ENCODE results near the gene CYBRD1.
A peak's percentile ranks its signal among the peaks of the same experiment; 100 is the strongest.

Gene CYBRD1

DNA sequence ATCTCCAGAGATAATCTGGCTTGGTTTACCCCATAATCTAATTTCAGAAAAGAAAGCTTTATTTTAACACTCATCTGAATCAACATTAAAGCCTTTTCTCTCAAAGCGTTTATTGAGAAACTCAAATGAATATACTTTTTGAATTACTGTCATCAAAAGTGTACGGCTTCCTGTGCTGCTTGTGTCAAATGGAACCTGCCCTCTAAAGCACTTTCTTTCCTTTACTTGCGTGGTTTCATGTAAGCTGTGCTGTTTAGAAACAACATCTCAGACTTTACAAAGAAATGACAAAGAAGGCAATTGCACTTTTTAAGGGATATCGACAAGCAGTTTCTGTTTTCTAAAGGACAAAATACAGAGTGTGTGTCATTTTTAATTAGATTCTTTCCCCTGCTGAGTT is 35.1 kb downstream of the CYBRD1 start:
- DNase-seq: no peak

DNA sequence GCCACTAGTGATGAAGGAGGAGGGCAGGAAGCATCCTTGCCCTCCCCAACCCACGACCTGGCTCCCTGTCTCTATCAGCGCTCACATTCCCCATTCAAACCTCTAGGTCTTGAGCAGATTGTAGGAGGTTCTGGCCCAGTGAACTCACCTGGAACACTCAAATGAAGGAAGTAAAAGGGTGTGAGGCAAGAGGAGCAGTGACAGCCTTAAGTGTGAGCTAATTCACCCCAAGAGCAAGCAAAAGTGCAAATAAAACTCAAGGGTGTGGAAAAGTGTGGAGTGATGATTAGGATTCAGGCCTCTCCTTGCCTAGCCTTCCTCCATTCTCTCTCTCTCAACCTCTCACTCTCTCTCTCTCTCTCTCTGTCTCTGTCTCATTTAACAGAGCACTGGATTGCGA is 41.0 kb downstream of the CYBRD1 start:
- no peak for DNase-seq

DNA sequence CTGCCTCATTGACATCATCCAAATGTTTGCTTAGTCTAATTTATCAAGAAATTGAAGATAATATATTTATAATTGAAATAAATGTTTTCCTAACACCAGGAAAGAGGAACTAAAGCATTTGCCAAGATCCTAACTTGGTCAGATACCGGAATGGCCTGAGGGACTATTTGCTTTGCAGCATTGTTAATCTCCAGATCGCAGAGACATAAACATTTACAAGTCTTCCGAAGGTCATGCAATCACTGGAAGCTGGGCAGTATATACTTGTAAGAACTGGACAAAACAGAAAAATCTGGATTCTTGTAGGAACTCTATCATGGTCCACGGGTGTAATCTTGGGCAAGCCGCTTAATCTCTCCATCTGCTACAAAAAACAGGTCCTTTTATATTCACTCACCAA is 42.2 kb downstream of the CYBRD1 start:
- no peak for DNase-seq

DNA sequence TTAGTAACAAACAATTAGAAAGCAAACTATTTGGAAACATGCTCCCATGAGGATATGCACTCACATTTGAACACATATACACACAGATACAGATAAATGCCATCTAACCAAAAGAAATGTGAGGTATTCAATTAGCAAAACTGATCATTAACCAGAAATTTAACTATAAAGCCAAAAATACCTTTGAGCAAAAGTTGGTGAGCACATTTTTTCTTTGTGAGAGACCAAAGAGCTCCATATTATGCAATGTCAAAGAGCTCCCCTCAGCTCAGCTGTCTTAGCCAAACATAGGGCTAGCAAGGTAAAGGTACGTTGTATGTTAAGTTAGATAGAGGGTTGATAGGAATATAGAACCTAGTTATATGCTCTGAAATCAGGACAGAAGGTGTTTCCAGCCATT is 43.8 kb downstream of the CYBRD1 start:
- DNase-seq: no peak

DNA sequence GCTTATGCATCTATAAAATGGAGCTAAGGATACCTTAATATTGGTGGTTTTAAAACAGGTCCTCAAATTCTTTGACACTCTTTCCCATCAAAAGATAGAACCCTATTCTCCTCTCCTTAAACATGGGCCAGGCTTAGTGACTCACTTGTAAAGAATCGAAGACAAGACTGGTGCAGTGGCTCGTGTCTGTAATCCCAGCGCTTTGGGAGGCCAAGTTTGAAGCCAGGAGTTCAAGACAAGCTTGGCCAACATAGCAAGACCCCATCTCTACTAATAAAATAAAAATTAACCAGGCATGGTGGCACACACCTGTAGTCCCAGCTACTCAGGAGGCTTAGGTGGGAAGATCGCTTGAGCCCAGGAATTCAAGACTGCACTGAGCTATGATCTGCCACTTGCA is 44.5 kb downstream of the CYBRD1 start:
- DNase-seq: no peak

DNA sequence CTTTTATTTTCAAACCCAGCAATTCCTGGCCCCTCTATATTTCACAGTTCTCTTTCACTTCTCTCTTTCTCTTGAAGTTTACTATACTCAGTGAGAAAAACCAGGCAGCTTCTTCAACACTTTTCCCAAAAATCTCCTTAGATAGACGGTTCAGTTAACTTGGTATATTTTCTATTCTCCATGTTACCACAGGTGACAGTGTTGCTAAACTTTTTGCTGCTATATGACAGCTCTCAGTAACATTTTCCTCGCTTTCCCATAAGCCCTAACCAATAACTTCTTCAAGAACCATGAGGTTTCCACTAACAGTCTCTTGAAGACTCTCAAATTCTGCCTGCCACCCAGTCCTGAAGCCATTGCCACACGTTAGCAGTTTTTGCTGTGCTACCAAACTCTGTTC is 45.8 kb downstream of the CYBRD1 start:
- DNase-seq: no peak

DNA sequence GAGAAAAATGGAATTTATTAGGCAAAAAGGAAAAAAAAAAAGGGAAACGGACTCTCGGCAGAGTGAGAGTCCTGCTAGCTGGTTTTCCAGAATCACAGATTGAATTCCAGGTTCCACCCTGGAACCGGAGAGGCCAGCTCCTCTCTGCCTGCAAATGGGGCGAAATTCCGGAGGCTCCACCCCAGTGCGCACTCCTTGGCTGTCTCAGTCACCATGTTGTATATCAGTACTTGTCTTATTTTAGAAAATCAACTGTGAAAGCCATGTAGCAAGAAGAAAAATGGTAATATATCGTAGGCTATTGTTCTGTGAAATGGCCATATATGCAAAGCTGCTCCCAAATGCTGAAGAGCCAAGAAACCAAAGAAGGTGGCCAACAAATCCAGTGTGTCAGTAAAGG is 49.4 kb downstream of the CYBRD1 start:
- DNase-seq: no peak

DNA sequence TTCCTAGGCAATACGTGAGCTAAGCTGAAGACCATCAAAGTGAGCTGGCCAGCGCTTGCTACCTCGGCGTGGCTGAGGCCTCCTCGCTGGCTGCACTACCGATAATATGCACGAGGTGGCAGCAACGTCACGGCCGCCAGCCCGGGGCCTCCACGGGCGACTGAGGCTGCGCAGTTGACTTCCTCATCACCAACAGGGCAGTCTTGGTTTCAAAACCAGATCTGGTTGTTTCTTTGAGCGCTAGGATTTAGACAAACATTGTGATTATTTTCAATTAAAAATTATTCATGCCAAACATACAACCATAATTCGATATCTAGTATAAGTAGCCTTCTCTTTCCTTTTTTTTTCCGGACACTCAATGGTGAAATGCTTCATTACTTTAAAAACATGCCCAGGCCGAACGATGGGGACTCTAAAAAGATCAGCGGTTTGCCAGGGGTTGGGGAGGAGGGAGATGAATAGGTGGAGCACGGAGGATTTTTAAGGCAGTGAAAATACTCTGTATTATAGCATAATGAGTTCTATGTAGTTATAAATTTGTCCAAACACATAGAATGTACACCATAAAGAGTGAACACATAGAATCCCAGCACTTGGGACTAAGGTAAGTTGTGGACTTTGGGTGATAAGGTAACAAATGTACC is 52.0 kb downstream of the CYBRD1 start:
- peak; percentile 59 for DNase-seq

DNA sequence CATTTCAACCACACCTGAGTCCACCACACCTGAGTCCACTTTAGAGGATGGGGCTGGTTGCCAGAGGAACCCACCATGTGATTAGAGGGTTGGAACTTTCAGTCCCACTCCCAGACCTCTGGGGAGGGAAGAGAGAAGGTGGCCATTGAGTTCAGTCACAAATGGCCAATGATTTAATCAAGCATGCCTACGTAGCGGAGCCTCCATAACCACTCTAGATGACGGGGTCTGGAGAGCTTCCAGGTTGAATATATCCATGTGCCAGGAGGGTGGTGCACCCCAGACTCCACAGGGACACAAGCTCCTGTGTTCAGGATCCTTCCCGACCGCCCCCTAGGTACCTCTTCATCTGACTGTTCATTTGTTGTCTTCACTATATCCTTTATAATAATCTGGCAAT is 53.3 kb downstream of the CYBRD1 start:
- DNase-seq: no peak

DNA sequence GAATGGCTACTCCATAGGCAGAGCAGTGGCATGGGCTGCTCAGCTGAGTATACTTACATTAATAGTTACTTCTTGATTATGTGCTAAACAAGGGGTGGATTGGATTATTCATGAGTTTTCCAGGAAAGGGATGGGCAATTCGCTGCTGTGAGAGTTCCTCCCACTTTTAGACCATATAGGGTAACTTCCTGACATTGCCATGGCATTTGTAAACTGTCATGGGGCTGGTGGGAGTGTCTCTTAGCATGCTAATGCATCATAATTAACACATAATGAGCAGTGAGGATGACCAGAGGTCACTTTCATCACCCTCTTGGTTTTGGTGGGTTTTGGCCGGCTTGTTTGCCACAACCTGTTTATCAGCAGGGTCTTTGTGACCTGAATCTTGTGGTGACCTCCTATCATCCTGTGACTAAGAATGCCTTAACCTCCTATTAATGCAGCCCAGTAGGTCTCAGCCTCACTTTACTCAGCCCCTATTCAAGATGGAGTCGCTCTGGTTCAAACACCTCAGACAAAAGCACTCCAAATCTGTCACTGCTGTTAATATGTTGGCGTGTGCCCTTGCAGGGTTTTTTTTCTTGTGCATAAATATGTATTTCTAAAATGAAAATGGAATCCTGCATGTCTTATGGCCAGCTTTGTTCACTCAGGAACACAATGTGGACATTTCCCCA is 56.0 kb downstream of the CYBRD1 start:
- DNase-seq: no peak

DNA sequence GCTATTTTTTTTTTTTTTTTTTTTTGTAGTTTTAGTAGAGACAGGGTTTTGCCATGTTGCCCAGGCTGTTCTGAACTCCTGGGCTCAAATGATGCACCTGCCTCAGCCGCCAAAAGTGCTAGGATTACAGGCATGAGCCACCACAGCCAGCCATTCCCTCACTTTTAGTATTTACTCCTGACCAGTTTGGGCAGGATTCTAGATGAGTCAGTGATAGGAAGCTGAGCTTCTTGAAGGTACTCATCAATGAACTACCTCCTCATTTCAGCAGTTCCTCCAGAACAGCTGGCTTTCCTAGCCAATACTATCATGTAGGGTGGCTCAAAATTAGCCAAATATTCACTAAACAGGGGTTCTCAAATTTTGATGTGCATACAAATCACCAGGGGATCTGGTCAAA is 57.2 kb downstream of the CYBRD1 start:
- no peak for DNase-seq

DNA sequence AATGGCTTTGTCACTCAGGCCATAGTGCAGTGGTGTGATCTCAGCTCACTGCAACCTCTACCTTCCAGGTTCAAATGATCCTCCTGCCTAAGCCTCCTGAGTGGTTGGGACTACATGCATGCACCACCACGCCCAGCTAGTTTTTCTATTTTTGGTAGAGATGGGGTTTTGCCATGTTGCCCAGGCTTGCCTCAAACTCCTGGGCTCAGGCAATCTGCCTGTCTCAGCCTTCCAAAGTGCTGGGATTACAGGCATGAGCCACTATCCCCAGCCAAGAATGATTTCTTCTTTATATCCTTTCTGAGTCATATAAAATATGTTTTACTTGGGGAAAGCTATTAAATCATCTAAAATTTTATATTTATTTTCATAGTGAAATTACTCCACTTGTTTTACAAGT is 61.3 kb downstream of the CYBRD1 start:
- no peak for DNase-seq

DNA sequence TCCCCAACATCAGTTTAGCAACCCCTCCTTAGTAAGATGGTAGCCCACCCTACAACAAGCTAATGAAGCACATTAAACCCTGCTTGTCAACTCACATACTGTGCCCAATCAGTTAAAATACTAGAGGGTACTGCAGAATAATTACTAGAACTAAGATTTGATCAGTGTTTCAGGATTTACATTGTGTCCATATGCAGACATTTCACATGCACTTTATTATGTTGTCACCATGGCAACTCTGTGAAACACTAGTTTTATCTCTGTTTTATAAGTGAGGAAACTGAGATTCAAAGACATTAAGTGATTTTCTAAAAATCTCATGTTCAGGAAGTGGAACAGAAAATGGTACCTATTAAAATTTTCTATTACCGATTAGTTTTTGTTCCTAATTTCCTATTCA is 61.7 kb downstream of the CYBRD1 start:
- no peak for DNase-seq

DNA sequence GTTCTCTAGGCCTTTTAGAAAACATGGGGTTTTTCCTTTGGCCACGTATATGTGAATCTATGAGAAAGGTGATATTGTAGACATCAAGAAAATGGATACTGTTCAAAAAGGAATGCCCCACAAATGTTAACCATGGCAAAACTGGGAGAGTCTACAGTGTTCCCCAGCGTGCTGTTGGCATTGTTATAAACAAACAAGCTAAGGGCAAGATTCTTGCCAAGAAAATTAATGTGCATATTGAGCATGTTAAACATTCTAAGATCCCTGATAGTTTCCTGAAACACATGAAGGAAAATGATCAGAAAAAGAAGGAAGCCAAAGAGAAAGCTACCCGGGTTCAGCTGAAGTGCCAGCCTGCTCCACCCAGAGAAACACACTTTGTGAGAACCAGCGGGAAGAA is 64.9 kb downstream of the CYBRD1 start:
- no peak for DNase-seq

DNA sequence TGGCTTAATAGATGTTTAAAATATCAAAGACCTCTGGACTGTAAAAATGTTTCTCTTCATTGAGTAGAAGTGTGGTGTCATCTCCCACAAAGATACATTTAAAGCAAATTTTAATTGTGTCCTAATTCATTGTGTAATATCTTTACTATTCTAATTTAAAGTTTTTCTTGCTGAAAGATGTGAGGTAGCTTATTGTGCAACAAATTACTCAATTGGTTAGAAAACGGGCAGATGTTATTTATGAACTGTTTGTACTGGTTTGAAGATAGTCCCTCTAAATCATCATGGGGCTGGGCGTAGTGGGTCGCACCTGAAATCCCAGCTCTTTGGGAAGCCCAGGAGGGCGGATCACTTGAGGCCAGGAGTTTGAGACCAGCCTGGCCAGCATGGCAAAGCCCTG is 65.3 kb downstream of the CYBRD1 start:
- DNase-seq: no peak

DNA sequence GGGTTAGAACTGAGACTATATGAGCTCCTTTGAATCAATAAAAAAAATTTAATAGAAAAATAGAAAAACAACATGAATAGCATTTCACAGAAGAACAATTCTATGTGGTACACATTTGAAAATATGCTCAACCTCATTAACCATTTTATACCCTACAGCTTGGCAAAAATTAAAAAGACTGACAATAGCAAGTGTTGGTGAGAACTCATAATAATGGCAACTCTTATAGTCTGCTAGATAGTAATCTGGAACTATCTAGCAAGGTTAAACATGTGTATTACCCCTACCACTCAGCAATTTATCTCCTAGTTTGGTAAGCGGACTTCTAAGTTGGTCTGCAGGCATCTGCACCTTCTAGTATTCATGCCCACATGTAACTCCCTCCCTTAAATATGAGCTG is 67.8 kb downstream of the CYBRD1 start:
- no peak for DNase-seq

DNA sequence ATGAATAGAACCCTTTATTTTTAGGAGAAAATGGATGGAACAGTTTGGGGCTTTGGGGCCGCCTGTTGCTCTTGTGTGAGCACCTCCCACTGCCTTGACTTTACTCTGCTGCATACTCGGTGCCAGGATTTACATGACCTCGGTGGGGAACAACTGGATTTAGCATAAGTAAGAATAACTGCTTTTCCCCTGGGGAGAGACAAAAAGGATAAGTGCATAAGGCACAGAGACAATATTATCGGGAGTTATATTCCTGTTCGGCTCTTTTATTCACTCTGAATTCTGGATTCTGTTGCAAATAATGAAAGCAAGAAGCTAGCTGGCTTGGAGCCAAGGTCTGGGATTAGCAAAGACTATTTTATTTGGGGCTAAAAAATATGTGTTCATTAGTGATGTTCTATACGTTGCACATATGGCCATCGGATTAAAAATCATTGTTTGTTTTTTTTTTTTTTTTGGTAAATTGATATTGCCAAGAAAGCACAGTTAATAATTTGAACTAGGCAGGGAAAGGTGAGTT is 69.8 kb downstream of the CYBRD1 start:
- DNase-seq: no peak

DNA sequence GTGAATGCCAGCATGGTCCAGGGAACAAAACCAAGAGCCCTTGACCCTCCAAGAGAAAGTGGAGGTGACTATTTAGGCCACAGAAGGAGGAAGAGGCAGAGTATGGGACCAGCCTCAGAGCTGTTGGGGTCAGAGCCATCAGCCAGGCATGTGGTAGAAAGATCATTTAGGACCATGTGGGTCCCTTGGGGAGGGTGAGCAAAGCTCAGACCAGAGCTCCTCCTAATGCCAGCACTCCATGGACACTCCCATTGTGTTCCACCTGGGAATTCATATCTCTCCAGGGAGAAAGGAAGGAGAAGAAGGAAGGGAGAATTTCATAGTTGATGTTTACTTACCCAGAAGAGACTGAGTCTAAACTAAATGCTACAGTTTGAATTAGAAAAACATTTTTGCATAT is 73.2 kb downstream of the CYBRD1 start:
- no peak for DNase-seq

DNA sequence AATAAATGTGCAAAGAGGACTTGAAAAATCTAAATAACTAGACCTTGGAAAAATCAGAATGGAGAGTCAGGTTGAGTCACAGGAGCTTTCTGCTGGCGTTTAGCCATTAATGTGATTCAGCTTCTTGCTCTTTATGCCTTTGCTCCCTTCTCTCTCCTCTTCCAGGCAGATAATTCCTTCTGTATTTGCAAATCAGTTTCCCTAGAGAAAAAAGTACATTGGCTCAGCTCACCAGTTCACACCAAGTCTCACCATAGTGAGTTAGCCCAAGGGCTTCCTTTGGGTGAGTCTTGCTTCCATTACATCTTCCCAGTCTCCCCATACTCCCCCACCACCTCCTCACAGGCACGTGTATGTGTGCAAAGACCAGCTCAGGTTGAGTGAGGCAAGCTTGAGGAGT is 73.6 kb downstream of the CYBRD1 start:
- DNase-seq: peak; percentile 85

DNA sequence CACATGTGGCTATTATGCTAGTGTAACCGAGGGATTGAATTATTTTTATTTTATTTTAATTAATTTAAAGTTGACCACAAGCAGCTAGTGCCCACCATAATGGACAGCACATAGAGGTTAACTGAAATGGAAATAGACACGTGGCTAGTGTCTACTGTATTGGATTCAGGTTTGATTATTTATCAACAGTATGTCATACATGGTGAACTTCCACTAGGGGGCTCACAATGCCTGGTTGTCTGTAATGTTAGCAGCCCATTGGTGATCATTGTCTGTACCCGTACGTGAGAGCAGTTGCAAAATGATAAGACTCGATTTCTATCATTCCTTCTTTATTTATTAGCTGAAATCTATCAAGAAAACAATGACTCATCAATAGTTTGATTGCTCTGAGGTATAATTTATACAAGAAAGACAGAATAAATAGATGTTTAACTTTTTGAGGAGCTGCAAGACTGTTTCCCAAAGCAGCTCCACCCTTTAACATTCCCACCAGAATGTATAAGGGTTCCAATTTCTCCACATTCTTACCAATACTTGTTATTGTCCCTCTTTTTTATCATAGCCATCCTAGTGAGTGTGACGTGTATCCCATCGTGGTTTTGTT is 76.5 kb downstream of the CYBRD1 start:
- peak; percentile 71 for DNase-seq

DNA sequence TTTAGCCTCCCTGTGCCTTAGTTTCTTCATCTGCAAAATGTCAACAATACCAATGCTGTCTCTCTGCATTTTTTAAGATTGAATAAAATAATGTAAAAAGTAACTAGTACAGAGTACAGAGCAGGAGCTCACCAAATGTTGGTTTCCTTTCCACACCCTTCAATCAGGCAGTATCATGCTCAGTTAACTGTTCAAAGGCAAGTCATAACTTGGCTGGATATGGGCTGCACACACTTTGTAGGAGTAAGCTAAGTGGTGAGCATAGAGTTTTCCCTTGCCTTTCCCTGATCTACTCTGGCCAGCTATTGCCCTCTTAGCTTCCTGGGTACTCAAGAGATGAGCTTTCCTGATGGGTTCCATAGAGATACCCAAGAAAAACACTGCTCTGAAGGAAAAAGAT is 77.9 kb downstream of the CYBRD1 start:
- DNase-seq: no peak

DNA sequence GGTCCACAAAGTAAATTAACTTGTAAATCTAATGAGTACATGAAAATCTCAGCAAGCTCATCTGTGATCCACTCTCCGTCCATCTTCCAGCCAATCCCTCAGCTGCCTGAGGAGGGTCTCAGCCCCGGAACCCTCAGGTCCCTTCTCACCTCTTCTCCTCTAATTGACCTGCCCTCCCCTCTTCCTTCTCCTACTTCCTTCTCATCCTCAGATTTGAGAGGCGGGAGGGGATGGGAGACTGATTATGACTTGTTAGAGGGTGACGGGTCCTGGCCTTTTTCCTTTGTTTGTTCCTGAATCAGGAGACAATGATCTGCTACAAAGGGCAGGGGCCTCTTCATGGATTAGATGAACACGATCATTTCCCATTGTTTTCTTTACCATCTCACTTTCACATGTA is 80.1 kb downstream of the CYBRD1 start:
- DNase-seq: no peak
